Measurements from ENCODE around the gene LIN28B.
"Not testable (repeated sequence)": the region's sequence is repeated elsewhere in the genome, so short reads cannot be mapped to it uniquely, and the experiment has no call there.

Gene LIN28B

GRCh38 chr6:105058846-105059245 lies 101.9 kb downstream of the LIN28B start:
- in situ Hi-C loops (cut with MboI; ENCODE audit: low sequenced_read_pairs) = loop anchor here (25.0 kb wide), 1 partner anchor 372 kb away; no protein-coding TSS in a partner anchor

- in situ Hi-C loops (cut with MboI; ENCODE audit: low sequenced_read_pairs) = loop anchor here (25.0 kb wide), 1 partner anchor 379 kb away; no protein-coding TSS in a partner anchor
Measured at GRCh38 chr6:105066233-105066632, 109.3 kb downstream of the LIN28B start.

- in situ Hi-C loops (cut with MboI; ENCODE audit: low sequenced_read_pairs) = loop anchor here (25.0 kb wide), 1 partner anchor 380 kb away; no protein-coding TSS in a partner anchor
Measured at GRCh38 chr6:105066836-105067235, 109.9 kb downstream of the LIN28B start.

- in situ Hi-C loops (cut with MboI; ENCODE audit: low sequenced_read_pairs) = loop anchor here (25.0 kb wide), 1 partner anchor 380 kb away; no protein-coding TSS in a partner anchor
Measured at GRCh38 chr6:105067329-105067728, 110.4 kb downstream of the LIN28B start.

- in situ Hi-C loops (cut with MboI; ENCODE audit: low sequenced_read_pairs) = loop anchor here (25.0 kb wide), 1 partner anchor 381 kb away; no protein-coding TSS in a partner anchor
Measured at GRCh38 chr6:105068407-105068806, 111.5 kb downstream of the LIN28B start.

- in situ Hi-C loops (cut with MboI; ENCODE audit: low sequenced_read_pairs) = loop anchor here (25.0 kb wide), 1 partner anchor 383 kb away; no protein-coding TSS in a partner anchor
Measured at GRCh38 chr6:105069821-105070445, 113.0 kb downstream of the LIN28B start.

- in situ Hi-C loops (cut with MboI; ENCODE audit: low sequenced_read_pairs) = loop anchor here (25.0 kb wide), 1 partner anchor 385 kb away; no protein-coding TSS in a partner anchor
Measured at GRCh38 chr6:105072798-105073199, 115.9 kb downstream of the LIN28B start.

- in situ Hi-C loops (cut with MboI; ENCODE audit: low sequenced_read_pairs) = no loop called here
Measured at GRCh38 chr6:105075210-105075609, 118.3 kb downstream of the LIN28B start.

- in situ Hi-C loops (cut with MboI; ENCODE audit: low sequenced_read_pairs) = not testable (repeated sequence)
Measured at GRCh38 chr6:105076418-105076817, 119.5 kb downstream of the LIN28B start.

GRCh38 chr6:105077596-105078385 lies 120.9 kb downstream of the LIN28B start:
- in situ Hi-C loops (cut with MboI; ENCODE audit: low sequenced_read_pairs) = no loop called here

- in situ Hi-C loops (cut with MboI; ENCODE audit: low sequenced_read_pairs) = no loop called here
Measured at GRCh38 chr6:105078386-105078708, 121.4 kb downstream of the LIN28B start.

- in situ Hi-C loops (cut with MboI; ENCODE audit: low sequenced_read_pairs) = loop anchor here (10.0 kb wide), 1 partner anchor 345 kb away; no protein-coding TSS in a partner anchor
Measured at GRCh38 chr6:105080279-105080678, 123.4 kb downstream of the LIN28B start.

- in situ Hi-C loops (cut with MboI; ENCODE audit: low sequenced_read_pairs) = loop anchor here (10.0 kb wide), 1 partner anchor 343 kb away; no protein-coding TSS in a partner anchor
Measured at GRCh38 chr6:105081662-105082061, 124.8 kb downstream of the LIN28B start.

- in situ Hi-C loops (cut with MboI; ENCODE audit: low sequenced_read_pairs) = loop anchor here (10.0 kb wide), 1 partner anchor 337 kb away; no protein-coding TSS in a partner anchor
Measured at GRCh38 chr6:105087571-105088211, 130.8 kb downstream of the LIN28B start.

- in situ Hi-C loops (cut with MboI; ENCODE audit: low sequenced_read_pairs) = no loop called here
Measured at GRCh38 chr6:105091140-105091829, 134.4 kb downstream of the LIN28B start.

GRCh38 chr6:105094133-105094640 lies 137.3 kb downstream of the LIN28B start:
- in situ Hi-C loops (cut with MboI; ENCODE audit: low sequenced_read_pairs) = no loop called here

- in situ Hi-C loops (cut with MboI; ENCODE audit: low sequenced_read_pairs) = no loop called here
Measured at GRCh38 chr6:105095139-105095538, 138.2 kb downstream of the LIN28B start.

GRCh38 chr6:105097288-105097687 lies 140.4 kb downstream of the LIN28B start:
- in situ Hi-C loops (cut with MboI; ENCODE audit: low sequenced_read_pairs) = no loop called here

- in situ Hi-C loops (cut with MboI; ENCODE audit: low sequenced_read_pairs) = no loop called here
Measured at GRCh38 chr6:105099371-105099770, 142.5 kb downstream of the LIN28B start.

- in situ Hi-C loops (cut with MboI; ENCODE audit: low sequenced_read_pairs) = no loop called here
Measured at GRCh38 chr6:105102186-105102585, 145.3 kb downstream of the LIN28B start.

Measured in HL-60/S4 treated with retinoic acid at 250 ng/mL for 4 days and 3 days (cell line).